Measurements from ENCODE around the gene IL22. TPM values are rescaled to one million over a fixed set of nuclear protein-coding genes. Genes with fewer than 3 reads are reported as not detected.

Gene IL22
- total and polyA plus RNA-seq, 2 of the 8 experiments (the other 6 are each of a cell fraction or from before 2014, with no cell fraction given) = not detected

DNA sequence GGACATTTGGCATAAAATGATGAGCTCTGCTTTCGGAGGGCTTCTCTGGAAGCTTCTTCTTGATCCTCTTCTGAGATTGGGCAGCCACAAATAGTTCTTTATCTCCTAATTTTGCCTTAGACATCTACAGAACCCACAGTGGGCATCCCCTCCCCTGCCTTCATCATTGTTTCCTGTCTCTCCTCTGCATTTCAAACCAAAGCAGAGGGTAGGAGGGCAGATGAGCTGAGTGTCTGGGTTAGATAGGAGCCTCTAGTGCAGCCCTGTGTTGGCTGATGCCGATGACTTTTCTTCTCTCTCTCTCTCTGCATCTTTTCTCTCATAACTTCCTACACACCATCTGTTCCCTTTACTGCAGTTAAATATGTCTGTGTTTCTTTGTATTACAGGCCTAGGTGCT is 19.3 kb downstream of the IL22 start:
- DNase-seq (ENCODE audit: low read depth in 1 of 2, low spot score in 2 of 2) (no peak), FAIRE-seq (no peak)
- Histone ChIP-seq H3K27ac (ENCODE audit: low read depth, low read length) (no peak overlapping the region), H4K91ac (replicated peaks; ENCODE audit: insufficient read length, low read length) (no peak overlapping the region), H3K4me3 (ENCODE audit: extremely low read depth in 1 of 4, insufficient read depth in 2 of 4, low read depth in 3 of 4, low read length in 4 of 4) (no peak overlapping the region), H4K8ac (ENCODE audit: extremely low read depth, insufficient read depth, low read length) (no peak overlapping the region), H2BK120ac (replicated peaks; ENCODE audit: low read depth, low read length) (no peak overlapping the region), H3K79me2 (ENCODE audit: control insufficient read depth in 1 of 2, insufficient read depth in 2 of 2, low read length in 2 of 2) (no peaks in the 10 kb centered on the region), H3K14ac (ENCODE audit: insufficient read length) (no peak overlapping the region), H4K20me1 (replicated peaks in 1 of 2; ENCODE audit: control insufficient read depth in 1 of 2, insufficient read depth in 2 of 2, low read length in 2 of 2) (no peaks in the 10 kb centered on the region), H2BK12ac (ENCODE audit: low read depth, low read length) (no peak overlapping the region), H3K23me2 (ENCODE audit: low read depth, low read length) (no peaks in the 10 kb centered on the region), H3K27me3 (replicated peaks in 1 of 4; ENCODE audit: control insufficient read depth in 3 of 4, extremely low read depth in 1 of 4, insufficient read depth in 3 of 4, low read length in 3 of 4) (no peaks in the 10 kb centered on the region), H3K56ac (replicated peaks; ENCODE audit: insufficient read length, low read depth, low read length) (no peak overlapping the region), H2BK20ac (ENCODE audit: low read length) (no peak overlapping the region), H3K36me3 (ENCODE audit: control insufficient read depth in 2 of 4, insufficient read depth in 4 of 4, low read length in 3 of 4) (no peaks in the 10 kb centered on the region), H4K5ac (ENCODE audit: insufficient read length, low read depth, low read length) (no peak overlapping the region), H3K79me1 (ENCODE audit: low read depth, low read length) (no peaks in the 10 kb centered on the region), H3K4ac (replicated peaks; ENCODE audit: insufficient read length, low read depth, low read length) (no peak overlapping the region), H3K23ac (ENCODE audit: insufficient read length) (no peak overlapping the region), H3K9ac (replicated peaks in 1 of 4; ENCODE audit: extremely low read depth in 1 of 4, low read depth in 3 of 4, low read length in 3 of 4) (no peak overlapping the region), H3K4me1 (replicated peaks in 1 of 4; ENCODE audit: control insufficient read depth in 3 of 4, insufficient read depth in 4 of 4, low read length in 3 of 4) (no peaks in the 10 kb centered on the region), H3K9me3 (ENCODE audit: insufficient read depth in 2 of 2, low read depth in 1 of 2, low read length in 1 of 2) (no peaks in the 10 kb centered on the region), H3K4me2 (ENCODE audit: insufficient read depth in 1 of 2, low read depth in 2 of 2, low read length in 2 of 2) (no peak overlapping the region), H2AFZ (ENCODE audit: low read length) (no peak overlapping the region), H3K18ac (ENCODE audit: extremely low read depth, low read length) (no peak overlapping the region), H2AK5ac (ENCODE audit: low read depth, low read length) (no peak overlapping the region), H2BK15ac (ENCODE audit: low read length) (no peak overlapping the region), H2BK5ac (ENCODE audit: low read depth, low read length) (no peak overlapping the region)
- WGBS, 2 experiments (ENCODE audit: extremely low coverage in 1 of 2, insufficient coverage in 1 of 2, insufficient read length in 1 of 2, insufficient replicate concordance in 2 of 2, low coverage in 1 of 2, low lambda C conversion rate in 2 of 2, missing lambda C conversion rate in 1 of 2) = 89% methylated on average over 2 of the region's 2 CpGs; no CpG with 5 or more reads in 1 of the 2 experiments
- TF ChIP-seq EZH2 (IDR thresholded peaks at IDR 0.05; ENCODE audit: low read depth, low read length, severe bottlenecking) (no peak), YY1 (IDR thresholded peaks at IDR 0.05; ENCODE audit: low read depth, low read length) (no peak), CREB1 (IDR thresholded peaks at IDR 0.05) (no peak), SP1 (IDR thresholded peaks at IDR 0.05; ENCODE audit: low read depth, low read length) (no peak), JUND (IDR thresholded peaks at IDR 0.05; ENCODE audit: low read length) (no peak), EGR1 (IDR thresholded peaks at IDR 0.05; ENCODE audit: borderline replicate concordance, low read depth, low read length) (no peak), TEAD4 (IDR thresholded peaks at IDR 0.05; ENCODE audit: low read depth, low read length) (no peak), NANOG (IDR thresholded peaks at IDR 0.05; ENCODE audit: insufficient read depth, low read depth, low read length, poor library complexity, severe bottlenecking) (no peak), CHD2 (IDR thresholded peaks at IDR 0.05; ENCODE audit: low read length) (no peak), SUZ12 (IDR thresholded peaks at IDR 0.05; ENCODE audit: low read length) (no peak), RXRA (IDR thresholded peaks at IDR 0.05; ENCODE audit: insufficient read depth, low read depth, low read length) (no peak), GABPA (IDR thresholded peaks at IDR 0.05; ENCODE audit: borderline replicate concordance, insufficient read depth, low read length) (no peak), RFX5 (IDR thresholded peaks at IDR 0.05; ENCODE audit: borderline replicate concordance, low read depth, low read length) (no peak), KDM5A (IDR thresholded peaks at IDR 0.05; ENCODE audit: low read length) (no peak), ASH2L (IDR thresholded peaks at IDR 0.05; ENCODE audit: low read length) (no peak)
- TF ChIP-seq, protein P1, sequence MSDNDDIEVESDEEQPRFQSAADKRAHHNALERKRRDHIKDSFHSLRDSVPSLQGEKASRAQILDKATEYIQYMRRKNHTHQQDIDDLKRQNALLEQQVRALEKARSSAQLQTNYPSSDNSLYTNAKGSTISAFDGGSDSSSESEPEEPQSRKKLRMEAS (IDR thresholded peaks at IDR 0.05) = no peak
- ChIA-PET CTCF (ENCODE audit: partially characterized antibody) (interaction anchor here (0.8 to 2.0 kb wide), 6 partner anchors 11 to 879 kb away, joined by 3 to 8 read pairs (median 4); no protein-coding TSS in a partner anchor), POLR2A (ENCODE audit: partially characterized antibody) (no interaction called here)
